Activated effector memory CD4-positive, alpha-beta T cell treated with Interleukin-2 at 50 U/mL for 16 hours (primary cell): ENCODE data around the gene HHIP.
"Not testable (repeated sequence)": the region's sequence is repeated elsewhere in the genome, so short reads cannot be mapped to it uniquely, and the experiment has no call there.

ENCODE experiments used
- DNase-seq: peaks from one replicate; pipeline ENCODE4 v3.0.0-alpha.2; 2020

HHIP gene

GRCh38 chr4:144768809-144769208 is 122.9 kb downstream of the HHIP start:
- not testable (repeated sequence) for DNase-seq

DNA sequence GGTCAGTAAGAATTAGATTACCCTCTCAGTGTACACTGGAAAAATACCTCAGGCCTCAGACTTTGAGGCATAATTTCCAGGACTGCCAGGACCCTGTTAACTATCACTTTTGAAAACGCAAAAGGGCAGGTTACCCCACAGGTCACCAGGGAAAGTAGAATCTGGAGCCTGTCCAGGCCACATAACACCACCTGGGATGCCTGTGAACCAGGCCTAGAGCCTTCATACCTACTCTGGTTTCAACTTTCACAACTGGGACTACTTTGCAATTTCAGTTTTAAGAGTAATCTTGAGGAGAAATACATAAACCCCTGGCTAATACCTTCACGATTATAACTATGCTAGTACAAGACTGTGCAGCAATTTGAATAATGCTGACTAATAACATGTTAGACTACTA is 132.4 kb downstream of the HHIP start:
- DNase-seq = no peak

DNA sequence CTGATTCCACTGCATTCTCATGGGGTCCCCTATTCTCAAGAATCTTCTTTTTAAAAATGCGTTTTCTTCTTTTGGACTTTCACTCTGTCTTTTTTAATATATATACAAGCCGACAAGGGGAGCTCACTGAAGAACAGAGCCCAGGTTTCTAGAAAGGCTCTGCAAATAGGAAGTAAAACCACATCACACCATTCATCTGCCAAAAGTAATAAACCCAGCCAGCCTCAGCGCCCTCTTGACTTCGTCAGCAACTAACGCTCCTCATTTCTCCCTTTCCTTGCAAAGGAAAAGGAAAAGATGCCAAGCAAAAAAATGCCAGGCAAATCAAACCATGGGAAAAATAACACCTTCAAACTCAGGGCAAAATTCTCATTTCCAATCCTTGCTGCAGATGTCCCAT is 136.4 kb downstream of the HHIP start:
- no peak for DNase-seq

- DNase-seq = no peak
Measured at GRCh38 chr4:144785961-144786360, 140.0 kb downstream of the HHIP start.

DNA sequence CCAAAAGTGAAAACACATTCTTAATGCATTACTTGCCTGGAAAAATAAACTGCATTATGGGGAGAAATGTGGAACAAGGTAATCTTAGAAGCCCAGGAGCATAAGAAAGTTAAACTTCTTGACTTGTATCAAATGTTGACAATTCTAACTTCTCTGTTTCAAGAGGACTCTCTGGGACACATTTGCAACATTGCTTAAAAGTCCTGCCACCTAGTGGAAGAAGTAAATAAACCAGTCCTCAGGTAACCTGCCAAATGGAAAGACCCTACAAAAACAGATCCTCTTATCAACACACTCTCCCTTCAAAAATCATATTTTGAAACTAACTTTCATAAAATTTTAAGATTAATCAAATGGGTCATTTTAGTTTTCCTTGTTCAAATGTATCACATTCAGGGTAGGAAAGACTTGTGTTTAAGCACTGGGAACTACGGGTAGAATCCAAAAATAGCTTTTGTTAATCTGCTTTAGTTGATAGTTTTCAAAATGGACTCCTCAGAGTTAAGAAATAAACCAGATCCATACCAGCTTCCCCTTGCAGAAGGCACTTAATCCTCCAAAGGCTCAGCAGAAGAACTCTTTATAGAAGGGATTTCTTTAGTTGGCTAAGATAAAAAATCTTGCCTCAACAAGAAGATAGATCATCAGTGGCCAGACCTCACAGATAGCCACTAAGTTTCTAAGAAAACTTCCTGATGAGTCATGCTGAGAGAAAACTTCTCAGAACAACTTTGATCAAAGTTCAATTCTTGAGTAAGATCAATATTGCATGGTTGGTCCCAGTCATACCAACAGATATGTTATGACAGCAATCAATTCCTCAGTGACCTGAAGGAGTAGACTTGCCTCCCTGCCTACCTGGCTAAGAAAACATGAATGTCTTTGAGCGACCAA is 141.7 kb downstream of the HHIP start:
- DNase-seq = no peak

DNA sequence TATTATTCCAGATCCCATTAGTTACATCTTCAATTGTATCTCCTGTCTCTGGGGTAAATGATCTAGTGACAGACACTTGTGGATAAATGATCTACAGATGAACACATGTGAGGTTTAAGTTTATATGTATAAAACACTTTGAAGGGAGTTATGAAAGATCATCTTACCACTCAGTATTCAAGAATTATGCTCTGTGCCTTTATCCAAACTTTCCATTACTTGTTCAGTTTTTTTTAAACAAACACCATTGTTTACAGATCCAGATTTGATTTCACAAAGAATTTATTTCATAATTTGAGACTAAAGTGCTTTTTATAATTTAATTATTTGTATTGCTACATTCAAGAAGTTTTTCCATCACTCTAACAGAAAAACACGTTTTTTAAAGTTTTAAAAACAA is 142.5 kb downstream of the HHIP start:
- DNase-seq = no peak

DNA sequence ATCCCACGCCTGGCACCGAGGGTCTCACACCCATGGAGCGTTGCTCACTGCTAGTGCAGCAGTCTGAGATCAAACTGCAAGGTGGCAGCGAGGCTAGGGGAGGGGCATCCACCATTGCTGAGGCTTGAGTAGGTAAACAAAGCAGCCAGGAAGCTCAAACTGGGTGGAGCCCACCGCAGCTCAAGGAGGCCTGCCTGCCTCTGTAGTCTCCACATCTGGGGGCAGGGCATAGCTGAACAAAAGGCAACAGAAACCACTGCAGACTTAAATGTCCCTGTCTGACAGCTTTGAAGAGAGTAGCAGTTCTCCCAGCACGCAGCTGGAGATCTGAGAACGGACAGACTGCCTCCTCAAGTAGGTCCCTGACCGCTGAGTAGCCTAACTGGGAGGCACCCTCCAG is 146.0 kb downstream of the HHIP start:
- not testable (repeated sequence) for DNase-seq
